NCI-H1092 (cell line): Measurements from ENCODE around the gene GRM7.

Source experiments
- DNase-seq: peaks from one replicate; lab custom pipeline; 2025; lab: John Stamatoyannopoulos, UW

Gene GRM7

GRCh38 chr3:7400360-7400759 lies 539.4 kb downstream of the GRM7 start:
- no peak for DNase-seq

GRCh38 chr3:7401418-7401817 lies 540.5 kb downstream of the GRM7 start:
- no peak for DNase-seq

GRCh38 chr3:7407107-7407506 lies 546.2 kb downstream of the GRM7 start:
- no peak for DNase-seq

GRCh38 chr3:7410782-7411181 lies 549.9 kb downstream of the GRM7 start:
- DNase-seq, result no peak

GRCh38 chr3:7421065-7421464 lies 560.1 kb downstream of the GRM7 start:
- DNase-seq, result no peak

- DNase-seq, result no peak
Observed at GRCh38 chr3:7423036-7423435, 562.1 kb downstream of the GRM7 start.

GRCh38 chr3:7423995-7424394 lies 563.1 kb downstream of the GRM7 start:
- DNase-seq, result no peak

GRCh38 chr3:7428206-7428718 lies 567.3 kb downstream of the GRM7 start:
- DNase-seq, result no peak

GRCh38 chr3:7432610-7433009 lies 571.7 kb downstream of the GRM7 start:
- DNase-seq, result no peak

GRCh38 chr3:7433073-7433472 lies 572.2 kb downstream of the GRM7 start:
- DNase-seq, result no peak

GRCh38 chr3:7436542-7436941 lies 575.6 kb downstream of the GRM7 start:
- no peak for DNase-seq

- no peak for DNase-seq
Observed at GRCh38 chr3:7437231-7437630, 576.3 kb downstream of the GRM7 start.

- DNase-seq, result no peak
Observed at GRCh38 chr3:7439101-7439680, 578.3 kb downstream of the GRM7 start.

GRCh38 chr3:7444886-7445285 lies 584.0 kb downstream of the GRM7 start:
- DNase-seq, result no peak

GRCh38 chr3:7445331-7445730 lies 584.4 kb downstream of the GRM7 start:
- DNase-seq, result no peak

- no peak for DNase-seq
Observed at GRCh38 chr3:7447197-7447769, 586.4 kb downstream of the GRM7 start.

GRCh38 chr3:7456386-7456785 lies 595.5 kb downstream of the GRM7 start:
- DNase-seq, result no peak

- no peak for DNase-seq
Observed at GRCh38 chr3:7461202-7461825, 600.4 kb downstream of the GRM7 start.

- DNase-seq, result no peak
Observed at GRCh38 chr3:7469866-7470265, 609.0 kb downstream of the GRM7 start.

- DNase-seq, result no peak
Observed at GRCh38 chr3:7484636-7485035, 623.7 kb downstream of the GRM7 start.

- DNase-seq, result no peak
Observed at GRCh38 chr3:7487763-7488162, 626.8 kb downstream of the GRM7 start.

GRCh38 chr3:7489417-7489816 lies 628.5 kb downstream of the GRM7 start:
- DNase-seq, result no peak

- DNase-seq, result no peak
Observed at GRCh38 chr3:7498715-7499114, 637.8 kb downstream of the GRM7 start.

- DNase-seq, result no peak
Observed at GRCh38 chr3:7503431-7503830, 642.5 kb downstream of the GRM7 start.
